DOHH2 (cell line): ENCODE measurements around the gene ACTMAP.

Experiments used
- H3F3A ChIP-seq: fragments of 200-600 bp; sonication (generic), shearing (Covaris generic); 2 replicates; pipeline ENCODE4 v1.6.0; 2016; ENCODE audit warnings: antibody characterized with exemption, mild to moderate bottlenecking; ENCODE audit not compliant: control insufficient read depth, insufficient read depth
- H3K27ac ChIP-seq: fragments of 200-600 bp; sonication (generic); 2 replicates; pipeline ENCODE4 v1.5.1; 2014; ENCODE audit warnings: low read depth, mild to moderate bottlenecking, low read length, moderate library complexity
- H3K27me3 ChIP-seq: fragments of 200-600 bp; sonication (generic); 2 replicates; pipeline ENCODE4 v1.6.1; 2014; ENCODE audit warnings: mild to moderate bottlenecking, low read length, mixed read lengths; ENCODE audit not compliant: control insufficient read depth
- H3K36me3 ChIP-seq: fragments of 200-600 bp; sonication (generic); 2 replicates; pipeline ENCODE4 v1.6.1; 2014; ENCODE audit warnings: mild to moderate bottlenecking, low read length, moderate library complexity, mixed read lengths; ENCODE audit not compliant: control insufficient read depth
- H3K4me1 ChIP-seq: fragments of 200-600 bp; sonication (generic); 2 replicates; pipeline ENCODE4 v1.6.1; 2014; ENCODE audit warnings: mild to moderate bottlenecking, low read length, mixed read lengths; ENCODE audit not compliant: control insufficient read depth
- H3K4me2 ChIP-seq: fragments of 200-600 bp; sonication (generic); 2 replicates; pipeline ENCODE4 v1.6.0; 2014; ENCODE audit warnings: mild to moderate bottlenecking, low read length, moderate library complexity
- H3K4me3 ChIP-seq: fragments of 200-600 bp; sonication (generic); 2 replicates; pipeline ENCODE4 v1.5.1; 2014; ENCODE audit warnings: mild to moderate bottlenecking, low read length, mixed read lengths
- H3K79me2 ChIP-seq: fragments of 200-600 bp; sonication (generic); 2 replicates; pipeline ENCODE4 v1.6.1; 2014; ENCODE audit warnings: mild to moderate bottlenecking, low read length, mixed read lengths; ENCODE audit not compliant: control insufficient read depth
- H3K9me2 ChIP-seq: fragments of 200-600 bp; sonication (generic); replicated peaks from 2 replicates; pipeline ENCODE4 v1.6.1; 2014; ENCODE audit warnings: mild to moderate bottlenecking, low read length, mixed read lengths; ENCODE audit not compliant: control insufficient read depth
- H3K9me3 ChIP-seq: fragments of 200-600 bp; sonication (generic); 2 replicates; pipeline ENCODE4 v1.6.1; 2014; ENCODE audit warnings: antibody characterized with exemption, low read length, mixed read lengths; ENCODE audit not compliant: control insufficient read depth, insufficient read depth
- H4K20me1 ChIP-seq: fragments of 200-600 bp; sonication (generic); 2 replicates; pipeline ENCODE4 v1.6.0; 2014; ENCODE audit warnings: low read depth, mild to moderate bottlenecking, antibody characterized with exemption, low read length, moderate library complexity; ENCODE audit not compliant: control insufficient read depth, insufficient read depth
- CTCF ChIP-seq: fragments of 200-600 bp; sonication (generic); IDR thresholded peaks from one replicate; pipeline ENCODE4 v1.5.1; 2014; ENCODE audit warnings: antibody characterized with exemption, mild to moderate bottlenecking, low read depth, low read length; ENCODE audit not compliant: poor library complexity, severe bottlenecking
- EZH2phosphoT487 ChIP-seq: fragments of 200-600 bp; sonication (generic); IDR thresholded peaks from 2 replicates; pipeline ENCODE4 v1.6.1; 2017; ENCODE audit warnings: borderline replicate concordance, mild to moderate bottlenecking, antibody characterized with exemption, low read length, moderate library complexity, mixed read lengths

ACTMAP gene

DNA sequence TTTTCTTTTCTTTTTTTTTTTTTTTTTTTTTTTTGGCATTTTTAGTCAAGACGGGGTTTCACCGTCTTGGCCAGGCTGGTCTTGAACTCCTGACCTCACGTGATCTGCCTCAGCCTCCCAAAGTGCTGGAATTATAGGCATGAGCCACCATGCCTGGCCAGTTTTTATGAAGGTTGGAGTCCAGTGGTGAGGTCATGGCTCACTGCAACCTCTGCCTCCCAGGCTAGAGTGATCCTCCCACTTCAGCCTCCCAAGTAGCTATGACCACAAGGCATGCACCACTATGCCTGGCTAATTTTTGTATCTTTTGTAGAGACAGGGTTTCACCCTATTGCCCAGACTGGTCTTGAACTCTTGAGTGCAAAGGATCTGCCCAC is 5.0 kb upstream of the ACTMAP start:
- H3K4me1 ChIP-seq: peaks cover 40% of the 10 kb centered on the region
- peaks cover 33% of the 10 kb centered on the region for H4K20me1 ChIP-seq
- H3K27me3 ChIP-seq: no peaks in the 10 kb centered on the region
- H3K9me3 ChIP-seq: no peaks in the 10 kb centered on the region
- no peaks in the 10 kb centered on the region for H3K9me2 ChIP-seq
- peak overlapping the region; percentile 70 for H3K4me2 ChIP-seq
- peaks cover 86% of the 10 kb centered on the region for H3K79me2 ChIP-seq
- peaks cover 80% of the 10 kb centered on the region for H3K36me3 ChIP-seq
- no peak for TF ChIP-seq CTCF
- no peak for TF ChIP-seq EZH2phosphoT487
- H3K4me3 ChIP-seq: peak overlapping the region; percentile 24; the same call in 1 of the 2 replicates
- H3K27ac ChIP-seq: no peak overlapping the region
- H3F3A ChIP-seq: peaks cover 2% of the 10 kb centered on the region; the same call in 1 of the 2 replicates

DNA sequence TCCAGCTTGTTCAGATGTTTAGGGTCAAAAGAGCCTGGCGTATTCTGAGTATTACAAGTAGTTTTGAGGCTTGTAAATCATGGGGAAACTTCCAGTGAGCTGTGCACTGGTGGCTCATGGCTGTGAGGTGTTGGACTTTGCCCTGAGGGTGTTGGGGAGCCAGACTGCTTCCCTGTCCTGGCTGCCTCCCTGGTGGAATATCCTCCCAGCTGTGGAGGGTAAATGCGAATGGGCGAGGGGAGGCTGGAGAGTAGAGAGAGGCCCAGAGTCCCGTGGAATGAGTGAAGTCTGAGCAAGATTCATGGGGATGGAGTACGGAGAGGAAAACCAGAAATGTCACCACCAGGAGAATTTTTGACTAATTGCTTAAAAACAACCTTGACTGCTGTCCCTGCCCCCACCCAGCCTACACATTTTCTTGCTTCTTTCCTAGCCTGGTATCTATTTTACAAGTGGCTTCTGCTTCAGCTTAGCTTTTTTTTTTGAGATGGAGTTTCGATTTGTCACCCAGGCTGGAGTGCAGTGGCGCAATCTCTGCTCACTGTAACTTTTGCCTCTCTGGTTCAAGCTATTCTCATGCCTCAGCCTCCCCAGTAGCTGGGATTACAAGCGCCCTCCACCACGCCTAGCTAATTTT is 4.5 kb upstream of the ACTMAP start:
- Histone ChIP-seq H3K9me2 (no peaks in the 10 kb centered on the region), H3K4me2 (peak overlapping the region; percentile 70), H3K27ac (0 out of 2 replicates have a peak overlapping the region, but pooled peaks have one; percentile 10), H3K4me1 (peaks cover 42% of the 10 kb centered on the region), H3F3A (peaks cover 2% of the 10 kb centered on the region; the same call in 1 of the 2 replicates), H3K9me3 (no peaks in the 10 kb centered on the region), H4K20me1 (peaks cover 33% of the 10 kb centered on the region), H3K79me2 (peaks cover 87% of the 10 kb centered on the region), H3K27me3 (no peaks in the 10 kb centered on the region), H3K36me3 (peaks cover 81% of the 10 kb centered on the region), H3K4me3 (peak overlapping the region; percentile 63)
- no peak for TF ChIP-seq EZH2phosphoT487
- no peak for TF ChIP-seq CTCF

DNA sequence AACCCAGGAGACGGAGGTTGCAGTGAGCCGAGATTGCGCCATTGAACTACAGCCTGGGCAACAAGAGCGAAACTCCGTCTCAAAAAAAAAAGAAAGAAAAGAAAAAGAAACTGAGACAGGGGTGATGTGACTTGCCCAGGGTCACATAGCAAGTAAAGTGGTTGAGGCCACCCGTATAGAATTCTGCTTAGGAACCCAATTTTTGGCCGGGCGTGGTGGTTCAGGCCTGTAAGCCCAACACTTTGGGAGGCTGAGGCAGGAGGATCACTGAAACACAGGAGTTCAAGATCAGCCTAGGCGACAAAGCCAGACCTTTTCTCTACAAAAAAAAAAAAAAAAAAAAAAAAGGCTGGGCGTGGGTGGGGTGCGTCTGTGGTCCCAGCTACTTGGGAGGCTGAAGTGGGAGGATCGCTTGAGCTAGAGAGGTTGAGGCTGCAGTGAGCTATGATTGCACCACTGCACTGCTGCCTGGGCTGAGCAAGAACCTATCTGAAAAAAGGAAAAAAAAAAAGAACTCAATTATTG is 2.0 kb upstream of the ACTMAP start:
- Histone ChIP-seq H3K9me3 (no peaks in the 10 kb centered on the region), H3K9me2 (no peaks in the 10 kb centered on the region), H4K20me1 (peaks cover 33% of the 10 kb centered on the region), H3K27ac (peak overlapping the region; percentile 78), H3K4me2 (peak overlapping the region; percentile 75), H3K36me3 (peaks cover 66% of the 10 kb centered on the region), H3K79me2 (peaks cover 88% of the 10 kb centered on the region), H3K27me3 (no peaks in the 10 kb centered on the region), H3K4me3 (peak overlapping the region; percentile 85), H3F3A (no peaks in the 10 kb centered on the region), H3K4me1 (peaks cover 62% of the 10 kb centered on the region)
- no peak for TF ChIP-seq CTCF
- TF ChIP-seq EZH2phosphoT487: no peak
